K562 (cell line): Measurements from ENCODE around the gene GPN3. TPM values are rescaled to one million over a fixed set of nuclear protein-coding genes. Genes with fewer than 3 reads are reported as not detected.
A peak's percentile ranks its signal among the peaks of the same experiment; 100 is the strongest.

Experiments used
- BCL6 ChIP-seq: fragments of 250-450 bp; sonication (Bioruptor Pico); IDR thresholded peaks from 2 replicates; pipeline ENCODE4 v1.4.0; 2020
- BRD9 ChIP-seq: fragments of 450-650 bp; IDR thresholded peaks from 2 replicates; pipeline ENCODE4 v1.6.1; 2018; ENCODE audit warnings: low read depth; ENCODE audit not compliant: partially characterized antibody
- CAMTA2 ChIP-seq: fragments of 250-450 bp; sonication (Bioruptor Pico); conservative IDR thresholded peaks from 2 replicates; pipeline ENCODE4 v1.5.1; 2022
- CHCHD3 ChIP-seq: fragments of 250-450 bp; sonication (Bioruptor Pico); IDR thresholded peaks from 2 replicates; pipeline ENCODE4 v2.1.2; 2022; ENCODE audit warnings: mild to moderate bottlenecking
- CLOCK ChIP-seq: fragments of 250-450 bp; sonication (Bioruptor Pico); IDR thresholded peaks from 2 replicates; pipeline ENCODE4 v1.4.0; 2020; ENCODE audit warnings: mild to moderate bottlenecking, moderate library complexity, borderline replicate concordance
- CREB1 ChIP-seq, 2 experiments: sonication (generic) in 1 of 2; formaldehyde crosslinking in 1 of 2; IDR thresholded peaks; 2 replicates each; pipeline versions ENCODE4 v1.6.1 to v1.8.0; 2012 to 2022; ENCODE audit warnings: inconsistent platforms in 1 of 2, mild to moderate bottlenecking in 1 of 2, missing genetic modification reagents in 1 of 2, moderate library complexity in 1 of 2
- CREM ChIP-seq: IDR thresholded peaks from 2 replicates; pipeline ENCODE4 v1.6.1; 2014; ENCODE audit warnings: antibody characterized with exemption, low read depth
- DDX20 ChIP-seq: fragments of 450-650 bp; IDR thresholded peaks from 2 replicates; pipeline ENCODE4 v1.6.1; 2016; ENCODE audit warnings: missing genetic modification characterization, low read depth, mild to moderate bottlenecking, missing compliant biosample characterization, moderate library complexity
- EWSR1 ChIP-seq: fragments of 450-650 bp; IDR thresholded peaks from 2 replicates; pipeline ENCODE4 v1.6.1; 2018; ENCODE audit warnings: borderline replicate concordance, mild to moderate bottlenecking, low read depth, moderate library complexity; ENCODE audit not compliant: partially characterized antibody
- GTF2E2 ChIP-seq: fragments of 200-800 bp; sonication (Bioruptor generic); IDR thresholded peaks from 2 replicates; pipeline ENCODE4 v1.6.1; 2016; ENCODE audit warnings: missing genetic modification characterization, missing compliant biosample characterization
- HEY1 ChIP-seq: fragments of 250-450 bp; sonication (Bioruptor Pico); IDR thresholded peaks from 2 replicates; pipeline ENCODE4 v1.5.0; 2020; ENCODE audit warnings: mild to moderate bottlenecking, moderate library complexity, borderline replicate concordance
- KLF10 ChIP-seq: fragments of 250-450 bp; sonication (Bioruptor Pico); IDR thresholded peaks from 2 replicates; pipeline ENCODE4 v1.6.1; 2021; ENCODE audit warnings: matching md5 sums
- MCM7 ChIP-seq, 2 experiments: fragments of 450-650 bp; IDR thresholded peaks; 2 replicates each; pipeline ENCODE4 v1.6.1; 2016 to 2018
- MECOM ChIP-seq: fragments of 250-450 bp; sonication (Bioruptor Pico); IDR thresholded peaks from 2 replicates; pipeline ENCODE4 v1.8.0; 2022; ENCODE audit warnings: inconsistent platforms
- NFRKB ChIP-seq: fragments of 450-650 bp; IDR thresholded peaks from 2 replicates; pipeline ENCODE4 v1.6.1; 2016; ENCODE audit warnings: low read depth
- NONO ChIP-seq, 2 experiments: fragments of 200-400 bp in 1 of 2; fragments of 450-650 bp in 1 of 2; formaldehyde crosslinking in 1 of 2; IDR thresholded peaks; 2 replicates each; pipeline ENCODE4 v1.6.1; 2017; ENCODE audit warnings: low read depth in 2 of 2, mild to moderate bottlenecking in 2 of 2, moderate library complexity in 2 of 2, low read length in 1 of 2
- PRMT5 ChIP-seq: sonication (generic); formaldehyde crosslinking; IDR thresholded peaks from 2 replicates; pipeline ENCODE4 v1.5.0; 2020; ENCODE audit warnings: missing genetic modification reagents
- SNAPC5 ChIP-seq: fragments of 250-450 bp; sonication (Bioruptor Pico); IDR thresholded peaks from 2 replicates; pipeline ENCODE4 v1.8.0; 2021; ENCODE audit warnings: moderate library complexity, mild to moderate bottlenecking, inconsistent platforms
- ZBTB49 ChIP-seq: sonication (generic); formaldehyde crosslinking; IDR thresholded peaks from 2 replicates; pipeline ENCODE4 v1.8.0; 2022; ENCODE audit warnings: missing genetic modification reagents, mild to moderate bottlenecking, borderline replicate concordance
- ZKSCAN3 ChIP-seq: fragments of 250-450 bp; sonication (Bioruptor Pico); IDR thresholded peaks from 2 replicates; pipeline ENCODE4 v1.4.0; 2020
- ZNF121 ChIP-seq: sonication (generic); formaldehyde crosslinking; conservative IDR thresholded peaks from 2 replicates; pipeline ENCODE4 v1.8.0; 2022; ENCODE audit warnings: missing genetic modification reagents
- ZNF146 ChIP-seq: IDR thresholded peaks from one replicate; pipeline ENCODE4 v1.6.1; 2018; ENCODE audit warnings: missing compliant biosample characterization; ENCODE audit not compliant: unreplicated experiment
- ZNF449 ChIP-seq: fragments of 250-450 bp; sonication (Bioruptor Pico); IDR thresholded peaks from 2 replicates; pipeline ENCODE4 v1.8.0; 2022; ENCODE audit warnings: moderate library complexity, mild to moderate bottlenecking, inconsistent platforms
- polyA plus RNA-seq, 8 experiments: library from polyadenylated mRNA; depleted of rRNA in 4 of 8; stranded (reverse) in 5 of 8; unstranded in 3 of 8; fragments of >200 nt; fragmentation: Nextera tagmentation in 2 of 8; fragmentation: Illumina TruSeq in 1 of 8; extraction: Ambion mirVana in 2 of 8; extraction: Trizol in 1 of 8; gene quantifications; 2 replicates each; pipeline versions ENCODE4 v1.2.1 to v1.2.3, GENCODE V29; 2011 to 2014; ENCODE audit warnings: inconsistent platforms in 1 of 8, missing spikeins in 1 of 8
- total RNA-seq, 7 experiments: library from RNA; depleted of rRNA in 6 of 7; stranded (reverse); fragments of >200 nt in 6 of 7; fragmentation: Illumina TruSeq in 2 of 7; extraction: Trizol in 2 of 7; gene quantifications; 2 replicates each; pipeline versions ENCODE4 v1.2.1 to v1.2.3, GENCODE V29; 2011 to 2021; ENCODE audit warnings: low replicate concordance in 1 of 7

The GPN3 gene
- total and polyA plus RNA-seq, 9 of the 15 experiments (the other 6 are each of a cell fraction or from before 2014, with no cell fraction given): 35.8 to 123 (median 64.2) TPM

- no peak for TF ChIP-seq CLOCK
- no peak for TF ChIP-seq CREB1 (IDR thresholded peaks at IDR 0.05)
- TF ChIP-seq CREB1 (CRISPR knock-in tag; IDR thresholded peaks at IDR 0.05): peak; percentile 48
- peak; percentile 96 for TF ChIP-seq NFRKB
- TF ChIP-seq SNAPC5 (CRISPR knock-in tag): no peak
- TF ChIP-seq DDX20 (tag): no peak
- no peak for TF ChIP-seq MCM7 (IDR thresholded peaks at IDR 0.05)
- no peak for TF ChIP-seq GTF2E2
- TF ChIP-seq ZKSCAN3: no peak
- no peak for TF ChIP-seq MECOM (CRISPR knock-in tag)
- no peak for TF ChIP-seq KLF10 (CRISPR knock-in tag)
- TF ChIP-seq ZNF449 (CRISPR knock-in tag): 0 out of 2 replicates have a peak, but pooled peaks have one; percentile 66
- TF ChIP-seq BCL6 (CRISPR knock-in tag): no peak
- no peak for TF ChIP-seq BRD9
- no peak for TF ChIP-seq EWSR1
- no peak for TF ChIP-seq HEY1 (CRISPR knock-in tag)
- TF ChIP-seq CHCHD3 (CRISPR knock-in tag): 0 out of 2 replicates have a peak, but pooled peaks have one; percentile 0
- no peak for TF ChIP-seq PRMT5 (CRISPR knock-in tag)
- TF ChIP-seq CREM: peak; percentile 40
- TF ChIP-seq ZBTB49 (CRISPR knock-in tag): 0 out of 2 replicates have a peak, but pooled peaks have one; percentile 52
- no peak for TF ChIP-seq CAMTA2 (CRISPR knock-in tag)
- no peak for TF ChIP-seq ZNF121 (CRISPR knock-in tag)
- no peak for TF ChIP-seq NONO (IDR thresholded peaks at IDR 0.05; ENCODE audit: low read depth in 2 of 2, low read length in 1 of 2)
- no peak for TF ChIP-seq ZNF146 (CRISPR knock-in tag)
Observed at GRCh38 chr12:110403146-110403975, 64.7 kb downstream of the GPN3 start, which contains the start of gene ANAPC7 (continued).
